Pericardium fibroblast (primary cell): ENCODE results near the gene ADAMTSL3. TPM values are rescaled to one million over a fixed set of nuclear protein-coding genes. Genes with fewer than 3 reads are reported as not detected.

Experiments
- total RNA-seq: library from RNA; depleted of rRNA; stranded (reverse); fragments of >200 nt; gene quantifications from 2 replicates; pipeline ENCODE4 v1.2.3, GENCODE V29; 2015

ADAMTSL3 gene, protein sequence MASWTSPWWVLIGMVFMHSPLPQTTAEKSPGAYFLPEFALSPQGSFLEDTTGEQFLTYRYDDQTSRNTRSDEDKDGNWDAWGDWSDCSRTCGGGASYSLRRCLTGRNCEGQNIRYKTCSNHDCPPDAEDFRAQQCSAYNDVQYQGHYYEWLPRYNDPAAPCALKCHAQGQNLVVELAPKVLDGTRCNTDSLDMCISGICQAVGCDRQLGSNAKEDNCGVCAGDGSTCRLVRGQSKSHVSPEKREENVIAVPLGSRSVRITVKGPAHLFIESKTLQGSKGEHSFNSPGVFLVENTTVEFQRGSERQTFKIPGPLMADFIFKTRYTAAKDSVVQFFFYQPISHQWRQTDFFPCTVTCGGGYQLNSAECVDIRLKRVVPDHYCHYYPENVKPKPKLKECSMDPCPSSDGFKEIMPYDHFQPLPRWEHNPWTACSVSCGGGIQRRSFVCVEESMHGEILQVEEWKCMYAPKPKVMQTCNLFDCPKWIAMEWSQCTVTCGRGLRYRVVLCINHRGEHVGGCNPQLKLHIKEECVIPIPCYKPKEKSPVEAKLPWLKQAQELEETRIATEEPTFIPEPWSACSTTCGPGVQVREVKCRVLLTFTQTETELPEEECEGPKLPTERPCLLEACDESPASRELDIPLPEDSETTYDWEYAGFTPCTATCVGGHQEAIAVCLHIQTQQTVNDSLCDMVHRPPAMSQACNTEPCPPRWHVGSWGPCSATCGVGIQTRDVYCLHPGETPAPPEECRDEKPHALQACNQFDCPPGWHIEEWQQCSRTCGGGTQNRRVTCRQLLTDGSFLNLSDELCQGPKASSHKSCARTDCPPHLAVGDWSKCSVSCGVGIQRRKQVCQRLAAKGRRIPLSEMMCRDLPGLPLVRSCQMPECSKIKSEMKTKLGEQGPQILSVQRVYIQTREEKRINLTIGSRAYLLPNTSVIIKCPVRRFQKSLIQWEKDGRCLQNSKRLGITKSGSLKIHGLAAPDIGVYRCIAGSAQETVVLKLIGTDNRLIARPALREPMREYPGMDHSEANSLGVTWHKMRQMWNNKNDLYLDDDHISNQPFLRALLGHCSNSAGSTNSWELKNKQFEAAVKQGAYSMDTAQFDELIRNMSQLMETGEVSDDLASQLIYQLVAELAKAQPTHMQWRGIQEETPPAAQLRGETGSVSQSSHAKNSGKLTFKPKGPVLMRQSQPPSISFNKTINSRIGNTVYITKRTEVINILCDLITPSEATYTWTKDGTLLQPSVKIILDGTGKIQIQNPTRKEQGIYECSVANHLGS (N-terminal part only)
- 0.26 and 4.2 TPM in 2 replicates for total RNA-seq

GRCh38 chr15:83653639-83654378 lies at the start of gene ADAMTSL3:
ADAMTSL3 (plus strand) TSS chr15:83654123; CDS start chr15:83655762, 1,639 bp downstream.

Other genes starting within 250 kb of the ADAMTSL3 start
- gene SH3GL3, start 206.8 kb upstream of the ADAMTSL3 start, total RNA-seq, result 0.47 and 1.3 TPM in 2 replicates